BE2C (cell line): ENCODE results near the gene WDR70.
"Not testable (repeated sequence)": the region's sequence is repeated elsewhere in the genome, so short reads cannot be mapped to it uniquely, and the experiment has no call there.

Experiments
- DNase-seq: peaks from one replicate; pipeline ENCODE4 v3.0.0-alpha.2; 2020
- H3K27me3 ChIP-seq: fragments of 250-450 bp; sonication (Bioruptor Pico); 2 replicates; pipeline ENCODE4 v1.5.1; 2020; ENCODE audit warnings: mild to moderate bottlenecking
- H3K36me3 ChIP-seq: fragments of 250-450 bp; sonication (Bioruptor Pico); 2 replicates; pipeline ENCODE4 v1.5.1; 2020; ENCODE audit warnings: mild to moderate bottlenecking
- H3K4me1 ChIP-seq: fragments of 250-450 bp; sonication (Bioruptor Pico); 2 replicates; pipeline ENCODE4 v1.5.1; 2020
- H3K4me3 ChIP-seq: 2 replicates; pipeline ENCODE4 v1.5.1; 2011; ENCODE audit warnings: low read depth, low read length
- H3K9me3 ChIP-seq: fragments of 250-450 bp; sonication (Bioruptor Pico); 2 replicates; pipeline ENCODE4 v1.5.1; 2020
- CTCF ChIP-seq: IDR thresholded peaks from 2 replicates; pipeline ENCODE4 v1.5.1; 2012; ENCODE audit warnings: mild to moderate bottlenecking, low read depth, low read length

Gene WDR70

GRCh38 chr5:37571985-37572384, 192.9 kb downstream of the WDR70 start:
- no peaks in the 10 kb centered on the region for H3K9me3 ChIP-seq
- no peak for DNase-seq
- no peak overlapping the region for H3K4me3 ChIP-seq
- H3K4me1 ChIP-seq = no peaks in the 10 kb centered on the region
- no peak for TF ChIP-seq CTCF
- no peaks in the 10 kb centered on the region for H3K27me3 ChIP-seq
- no peaks in the 10 kb centered on the region for H3K36me3 ChIP-seq

- H3K9me3 ChIP-seq = no peaks in the 10 kb centered on the region
- no peak overlapping the region for H3K4me3 ChIP-seq
- no peak for DNase-seq
- H3K27me3 ChIP-seq = no peaks in the 10 kb centered on the region
- no peaks in the 10 kb centered on the region for H3K36me3 ChIP-seq
- no peaks in the 10 kb centered on the region for H3K4me1 ChIP-seq
- TF ChIP-seq CTCF = no peak
These were observed 196.7 kb downstream of the WDR70 start for GRCh38 chr5:37575541-37576489.

GRCh38 chr5:37576552-37576951, 197.4 kb downstream of the WDR70 start:
- no peak for TF ChIP-seq CTCF
- no peak for DNase-seq
- Histone ChIP-seq H3K9me3 (no peaks in the 10 kb centered on the region), H3K4me3 (no peak overlapping the region), H3K36me3 (no peaks in the 10 kb centered on the region), H3K4me1 (no peaks in the 10 kb centered on the region), H3K27me3 (no peaks in the 10 kb centered on the region)

- no peak overlapping the region for H3K4me3 ChIP-seq
- no peak for TF ChIP-seq CTCF
- H3K36me3 ChIP-seq = no peaks in the 10 kb centered on the region
- H3K4me1 ChIP-seq = no peaks in the 10 kb centered on the region
- no peaks in the 10 kb centered on the region for H3K9me3 ChIP-seq
- DNase-seq = no peak
- no peaks in the 10 kb centered on the region for H3K27me3 ChIP-seq
These were observed 199.1 kb downstream of the WDR70 start for GRCh38 chr5:37578176-37578575.

- Histone ChIP-seq H3K4me1 (no peaks in the 10 kb centered on the region), H3K27me3 (no peaks in the 10 kb centered on the region), H3K4me3 (no peak overlapping the region), H3K36me3 (no peaks in the 10 kb centered on the region), H3K9me3 (no peaks in the 10 kb centered on the region)
- TF ChIP-seq CTCF = no peak
- DNase-seq = no peak
These were observed 201.0 kb downstream of the WDR70 start for GRCh38 chr5:37580106-37580505.

GRCh38 chr5:37582202-37582601, 203.1 kb downstream of the WDR70 start:
- H3K36me3 ChIP-seq = no peaks in the 10 kb centered on the region
- H3K9me3 ChIP-seq = no peaks in the 10 kb centered on the region
- no peak overlapping the region for H3K4me3 ChIP-seq
- DNase-seq = no peak
- H3K27me3 ChIP-seq = no peaks in the 10 kb centered on the region
- TF ChIP-seq CTCF = no peak
- no peaks in the 10 kb centered on the region for H3K4me1 ChIP-seq

- not testable (repeated sequence) for H3K9me3 ChIP-seq, H3K4me3 ChIP-seq, H3K27me3 ChIP-seq, H3K36me3 ChIP-seq, H3K4me1 ChIP-seq, DNase-seq
These were observed 214.2 kb downstream of the WDR70 start for GRCh38 chr5:37593292-37593691.

- H3K4me1 ChIP-seq, DNase-seq, H3K27me3 ChIP-seq, H3K4me3 ChIP-seq, H3K36me3 ChIP-seq, H3K9me3 ChIP-seq: not testable (repeated sequence)
These were observed 215.7 kb downstream of the WDR70 start for GRCh38 chr5:37594864-37595263.
